PC-9 (cell line): ENCODE data around the gene TMEM132E. TPM values are rescaled to one million over a fixed set of nuclear protein-coding genes. Genes with fewer than 3 reads are reported as not detected.

Source experiments
- BruUV-seq: library from RNA; stranded (reverse); fragments of 400-500 nt; replicated peaks from 2 replicates; lab custom pipeline; 2021; lab: Mats Ljungman, UMichigan
- CTCF ChIA-PET: fragments of 300-600 bp; sonication (Branson Sonifier 250); formaldehyde crosslinking; loops from one replicate; lab custom pipeline; 2022; ENCODE audit warnings: antibody characterized with exemption; lab: Charles Lee
- POLR2A ChIA-PET: fragments of 300-600 bp; sonication (Branson Sonifier 250); formaldehyde crosslinking; loops from one replicate; lab custom pipeline; 2022; ENCODE audit warnings: antibody characterized with exemption; ENCODE audit not compliant: unreplicated experiment; lab: Charles Lee
- DNase-seq, 2 experiments: peaks; one replicate each; pipeline versions ENCODE4 v3.0.0 to v3.0.0-alpha.2; 2015 to 2022; ENCODE audit warnings: mixed read lengths in 1 of 2
- H2AFZ ChIP-seq: fragments of 200-600 bp; sonication (generic); 2 replicates; pipeline ENCODE4 v1.8.1; 2017; ENCODE audit warnings: antibody characterized with exemption
- H3F3A ChIP-seq: fragments of 200-600 bp; sonication (generic); 2 replicates; pipeline ENCODE4 v1.8.1; 2017; ENCODE audit warnings: antibody characterized with exemption, mild to moderate bottlenecking, low read depth; ENCODE audit not compliant: insufficient read depth
- H3K27ac ChIP-seq: fragments of 200-600 bp; sonication (generic); 2 replicates; pipeline ENCODE4 v1.6.1; 2016; ENCODE audit warnings: mixed run types
- H3K27me3 ChIP-seq: fragments of 200-600 bp; sonication (generic); 2 replicates; pipeline ENCODE4 v1.6.1; 2016; ENCODE audit warnings: low read depth, mixed run types; ENCODE audit not compliant: insufficient read depth
- H3K36me3 ChIP-seq: fragments of 200-600 bp; sonication (generic); 2 replicates; pipeline ENCODE4 v1.6.1; 2016; ENCODE audit warnings: low read depth, mixed run types
- H3K4me1 ChIP-seq: fragments of 200-600 bp; sonication (generic); replicated peaks from 2 replicates; pipeline ENCODE4 v1.6.1; 2016; ENCODE audit warnings: mixed run types; ENCODE audit not compliant: insufficient read depth
- H3K4me2 ChIP-seq: fragments of 200-600 bp; sonication (generic); 2 replicates; pipeline ENCODE4 v1.6.1; 2017; ENCODE audit warnings: mixed run types
- H3K4me3 ChIP-seq: fragments of 200-600 bp; sonication (generic); 2 replicates; pipeline ENCODE4 v1.6.1; 2016; ENCODE audit warnings: mixed run types
- H3K79me2 ChIP-seq: fragments of 200-600 bp; sonication (generic); 2 replicates; pipeline ENCODE4 v1.6.1; 2017; ENCODE audit warnings: low read depth, mixed run types
- H3K9me2 ChIP-seq: fragments of 200-600 bp; sonication (generic); 2 replicates; pipeline ENCODE4 v1.8.1; 2017; ENCODE audit warnings: mild to moderate bottlenecking; ENCODE audit not compliant: insufficient read depth
- H3K9me3 ChIP-seq: fragments of 200-600 bp; sonication (generic); 2 replicates; pipeline ENCODE4 v1.8.1; 2016; ENCODE audit warnings: low read depth; ENCODE audit not compliant: insufficient read depth
- H4K20me1 ChIP-seq: fragments of 200-600 bp; sonication (generic); 2 replicates; pipeline ENCODE4 v1.8.1; 2017; ENCODE audit not compliant: insufficient read depth
- EZH2 ChIP-seq: fragments of 200-600 bp; sonication (generic); IDR thresholded peaks from 2 replicates; pipeline ENCODE4 v1.8.0; 2017; ENCODE audit warnings: antibody characterized with exemption, low read depth
- intact Hi-C: fragments of 100-400 bp; cut with micrococcal nuclease; formaldehyde crosslinking; loops from one replicate; pipeline ENCODE4 v1.10.0; 2022; ENCODE audit not compliant: unreplicated experiment
- total RNA-seq: library from RNA; stranded (reverse); gene quantifications from 2 replicates; pipeline ENCODE4 v1.2.3, GENCODE V29; 2021
- TF ChIP-seq, protein P1 (sequence below): fragments of 200-600 bp; sonication (generic); conservative IDR thresholded peaks from 2 replicates; pipeline ENCODE4 v1.6.1; 2017; ENCODE audit warnings: mixed run types, antibody characterized with exemption, mild to moderate bottlenecking, moderate library complexity

The TMEM132E gene
- total RNA-seq, 1 experiment from 2014 or later: not detected

DNA sequence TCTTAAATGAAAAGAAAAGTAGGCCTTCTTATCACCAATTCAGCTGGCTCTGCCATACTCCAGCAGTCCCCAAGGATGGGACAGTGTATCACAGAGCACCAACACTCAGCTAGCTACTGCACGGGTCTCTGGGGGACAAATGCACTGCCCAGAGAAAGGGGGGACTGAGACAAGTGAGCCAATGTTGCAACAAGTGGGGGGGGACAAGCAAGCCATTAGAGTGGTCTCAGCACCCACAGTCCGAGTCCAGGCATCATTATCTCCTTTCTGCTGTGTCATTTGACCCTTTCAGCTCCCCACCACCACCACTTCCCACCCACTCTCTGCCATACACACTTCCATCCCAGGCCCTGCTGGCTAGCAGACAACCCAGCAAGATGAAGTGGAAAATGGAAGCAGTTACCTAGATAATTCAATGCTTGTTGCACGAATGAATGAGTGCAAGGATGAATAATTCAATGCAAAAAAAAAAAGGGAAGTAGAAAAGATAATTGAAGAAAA lies 7.0 kb downstream of the TMEM132E start:
- H3K9me2 ChIP-seq: no peaks in the 10 kb centered on the region
- no peak overlapping the region for H3K4me3 ChIP-seq
- no TSS peak for BruUV-seq
- H3K79me2 ChIP-seq: no peaks in the 10 kb centered on the region
- H3K36me3 ChIP-seq: no peaks in the 10 kb centered on the region
- H3K4me2 ChIP-seq: no peak overlapping the region
- H2AFZ ChIP-seq: no peak overlapping the region
- H3K4me1 ChIP-seq: no peaks in the 10 kb centered on the region
- CTCF ChIA-PET: no interaction called here
- POLR2A ChIA-PET: no interaction called here
- DNase-seq: no peak
- H3K27me3 ChIP-seq: peaks cover 69% of the 10 kb centered on the region
- H3K27ac ChIP-seq: no peak overlapping the region
- intact Hi-C loops: no loop called here
- no peak for TF ChIP-seq EZH2
- TF ChIP-seq, protein P1, sequence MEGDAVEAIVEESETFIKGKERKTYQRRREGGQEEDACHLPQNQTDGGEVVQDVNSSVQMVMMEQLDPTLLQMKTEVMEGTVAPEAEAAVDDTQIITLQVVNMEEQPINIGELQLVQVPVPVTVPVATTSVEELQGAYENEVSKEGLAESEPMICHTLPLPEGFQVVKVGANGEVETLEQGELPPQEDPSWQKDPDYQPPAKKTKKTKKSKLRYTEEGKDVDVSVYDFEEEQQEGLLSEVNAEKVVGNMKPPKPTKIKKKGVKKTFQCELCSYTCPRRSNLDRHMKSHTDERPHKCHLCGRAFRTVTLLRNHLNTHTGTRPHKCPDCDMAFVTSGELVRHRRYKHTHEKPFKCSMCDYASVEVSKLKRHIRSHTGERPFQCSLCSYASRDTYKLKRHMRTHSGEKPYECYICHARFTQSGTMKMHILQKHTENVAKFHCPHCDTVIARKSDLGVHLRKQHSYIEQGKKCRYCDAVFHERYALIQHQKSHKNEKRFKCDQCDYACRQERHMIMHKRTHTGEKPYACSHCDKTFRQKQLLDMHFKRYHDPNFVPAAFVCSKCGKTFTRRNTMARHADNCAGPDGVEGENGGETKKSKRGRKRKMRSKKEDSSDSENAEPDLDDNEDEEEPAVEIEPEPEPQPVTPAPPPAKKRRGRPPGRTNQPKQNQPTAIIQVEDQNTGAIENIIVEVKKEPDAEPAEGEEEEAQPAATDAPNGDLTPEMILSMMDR: no peak
- no peaks in the 10 kb centered on the region for H4K20me1 ChIP-seq
- H3F3A ChIP-seq: no peaks in the 10 kb centered on the region
- H3K9me3 ChIP-seq: no peaks in the 10 kb centered on the region

DNA sequence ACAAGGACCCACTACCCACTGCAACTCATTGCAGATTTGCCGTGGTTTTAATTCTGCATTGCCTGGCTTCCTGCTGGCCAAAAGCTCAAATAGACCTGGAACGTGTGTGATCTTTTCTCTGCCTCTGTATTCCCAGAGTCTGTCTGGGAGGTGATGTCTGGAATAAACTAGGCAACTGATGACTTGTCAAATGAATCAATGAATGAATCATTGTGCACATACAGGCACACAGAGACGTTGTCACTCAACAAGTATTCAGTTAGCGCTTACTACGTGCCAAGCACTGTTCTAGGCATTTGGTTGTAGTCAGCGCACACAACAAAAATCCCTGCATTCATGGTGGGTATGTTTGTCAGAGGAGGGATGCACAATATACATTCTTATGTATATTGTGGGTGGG lies 8.9 kb downstream of the TMEM132E start:
- H3K36me3 ChIP-seq: no peaks in the 10 kb centered on the region
- CTCF ChIA-PET: no interaction called here
- no peak for TF ChIP-seq EZH2
- TF ChIP-seq, protein P1: no peak
- H3K9me3 ChIP-seq: no peaks in the 10 kb centered on the region
- no peak for DNase-seq
- H3K4me2 ChIP-seq: no peak overlapping the region
- H3K4me1 ChIP-seq: no peaks in the 10 kb centered on the region
- no peaks in the 10 kb centered on the region for H3K9me2 ChIP-seq
- H3K27me3 ChIP-seq: peaks cover 74% of the 10 kb centered on the region
- H3K4me3 ChIP-seq: no peak overlapping the region
- H2AFZ ChIP-seq: no peak overlapping the region
- no peak overlapping the region for H3K27ac ChIP-seq
- H3K79me2 ChIP-seq: no peaks in the 10 kb centered on the region
- BruUV-seq: no TSS peak
- POLR2A ChIA-PET: no interaction called here
- no peaks in the 10 kb centered on the region for H4K20me1 ChIP-seq
- no peaks in the 10 kb centered on the region for H3F3A ChIP-seq
- intact Hi-C loops: no loop called here

DNA sequence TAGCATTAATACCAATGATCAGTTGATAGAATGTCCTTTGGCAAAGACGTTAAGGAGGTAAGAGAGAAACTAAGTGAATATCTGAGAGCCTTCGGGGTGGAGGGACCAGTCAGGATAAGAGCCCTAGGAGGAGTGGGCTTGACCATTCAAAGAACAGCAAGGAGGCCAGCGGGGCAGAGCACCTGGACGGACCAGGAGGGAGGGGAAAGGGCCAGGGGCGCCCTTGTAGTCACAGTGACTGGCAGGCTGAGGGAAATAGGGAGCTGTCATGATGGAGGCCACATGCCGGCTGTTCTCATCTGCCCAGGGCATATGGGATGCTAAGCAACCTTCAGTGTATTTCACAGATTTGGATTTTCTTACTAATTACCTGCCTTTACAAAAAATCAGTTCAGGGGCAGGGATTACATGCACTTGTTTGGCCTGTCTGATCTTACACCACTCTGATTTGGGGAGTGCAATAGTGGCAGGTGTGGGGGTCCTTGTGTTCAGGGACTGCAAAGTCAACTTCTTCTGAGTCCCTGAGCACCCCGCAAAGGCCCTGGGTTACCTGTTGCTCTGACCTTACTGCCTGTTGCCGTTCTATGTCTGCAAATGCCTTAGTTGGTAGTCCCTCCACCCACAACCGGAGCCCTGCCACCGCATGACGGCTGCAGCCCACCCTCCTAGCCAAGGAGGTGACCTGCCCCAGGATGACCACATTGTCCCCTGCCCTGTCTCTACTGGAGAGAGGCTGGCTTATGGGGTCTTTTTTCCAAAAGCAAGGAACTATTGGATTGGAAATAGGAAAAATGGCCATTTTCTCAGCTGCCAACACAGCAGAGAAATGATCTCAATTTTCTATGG lies 10.0 kb downstream of the TMEM132E start:
- peaks cover 74% of the 10 kb centered on the region for H3K27me3 ChIP-seq
- H3K4me3 ChIP-seq: no peak overlapping the region
- H3K4me2 ChIP-seq: no peak overlapping the region
- TF ChIP-seq EZH2: no peak
- TF ChIP-seq, protein P1: no peak
- POLR2A ChIA-PET: no interaction called here
- H3K9me3 ChIP-seq: no peaks in the 10 kb centered on the region
- no peaks in the 10 kb centered on the region for H3K4me1 ChIP-seq
- no peak overlapping the region for H3K27ac ChIP-seq
- CTCF ChIA-PET: no interaction called here
- H3K36me3 ChIP-seq: no peaks in the 10 kb centered on the region
- H3K79me2 ChIP-seq: no peaks in the 10 kb centered on the region
- no peak overlapping the region for H2AFZ ChIP-seq
- BruUV-seq: no TSS peak
- H4K20me1 ChIP-seq: no peaks in the 10 kb centered on the region
- intact Hi-C loops: no loop called here
- H3K9me2 ChIP-seq: no peaks in the 10 kb centered on the region
- no peak for DNase-seq
- no peaks in the 10 kb centered on the region for H3F3A ChIP-seq
